OCI-LY3 (cell line): ENCODE results near the gene UGCG.

ENCODE experiments used
- H2AFZ ChIP-seq: fragments of 200-600, 300-600 bp; shearing (Covaris generic); 2 replicates; pipeline ENCODE4 v1.6.0; 2014; ENCODE audit warnings: antibody characterized with exemption, low read depth, low read length
- H3K27ac ChIP-seq: fragments of 200-600, 300-600 bp; sonication (generic); 2 replicates; pipeline ENCODE4 v1.5.1; 2014; ENCODE audit warnings: mild to moderate bottlenecking, low read length, moderate library complexity, mixed read lengths
- H3K27me3 ChIP-seq: fragments of 200-600, 300-600 bp; sonication (generic); 2 replicates; pipeline ENCODE4 v1.6.1; 2014; ENCODE audit warnings: low read depth, low read length, mixed read lengths
- H3K36me3 ChIP-seq: fragments of 200-600, 300-600 bp; sonication (generic); replicated peaks from 2 replicates; pipeline ENCODE3; 2014; ENCODE audit warnings: low read depth, low read length, mixed read lengths
- H3K4me1 ChIP-seq: fragments of 300-600, 200-600 bp; sonication (generic); 2 replicates; pipeline ENCODE4 v1.6.1; 2014; ENCODE audit warnings: low read length, mixed read lengths
- H3K4me2 ChIP-seq: fragments of 200-600, 300-600 bp; sonication (generic); 2 replicates; pipeline ENCODE4 v1.6.1; 2014; ENCODE audit warnings: low read length, mixed read lengths
- H3K4me3 ChIP-seq: fragments of 300-600, 200-600 bp; sonication (generic); 2 replicates; pipeline ENCODE4 v1.5.1; 2014; ENCODE audit warnings: antibody characterized with exemption, mild to moderate bottlenecking, low read length, moderate library complexity
- H3K79me2 ChIP-seq: fragments of 300-600, 200-600 bp; shearing (Covaris generic); 2 replicates; pipeline ENCODE4 v1.6.1; 2014; ENCODE audit warnings: mild to moderate bottlenecking, low read length, mixed read lengths
- H3K9ac ChIP-seq: fragments of 300-600, 200-600 bp; shearing (Covaris generic); 2 replicates; pipeline ENCODE4 v1.6.0; 2014; ENCODE audit warnings: mild to moderate bottlenecking, low read length, moderate library complexity
- H3K9me3 ChIP-seq: fragments of 200-600, 300-600 bp; shearing (Covaris generic); 2 replicates; pipeline ENCODE4 v1.6.1; 2014; ENCODE audit warnings: low read length, mixed read lengths; ENCODE audit not compliant: insufficient read depth
- H4K20me1 ChIP-seq: fragments of 200-600, 300-600 bp; sonication (generic); 2 replicates; pipeline ENCODE4 v1.6.1; 2016; ENCODE audit warnings: low read length, mixed read lengths; ENCODE audit not compliant: insufficient read depth
- CTCF ChIP-seq: fragments of 200-600, 300-600 bp; sonication (generic); IDR thresholded peaks from 2 replicates; pipeline ENCODE4 v1.5.1; 2014; ENCODE audit warnings: antibody characterized with exemption, low read length, low read depth
- EZH2phosphoT487 ChIP-seq: fragments of 200-600 bp; shearing (Covaris generic); IDR thresholded peaks from 2 replicates; pipeline ENCODE4 v1.6.1; 2018; ENCODE audit warnings: antibody characterized with exemption, mixed run types, low read depth

The UGCG gene

GRCh38 chr9:111922324-111923013, 25.9 kb downstream of the UGCG start:
- peaks cover 56% of the 10 kb centered on the region for H4K20me1 ChIP-seq
- H2AFZ ChIP-seq = no peak overlapping the region
- H3K4me2 ChIP-seq = no peak overlapping the region
- H3K27ac ChIP-seq = no peak overlapping the region
- H3K4me3 ChIP-seq = no peak overlapping the region
- peaks cover 41% of the 10 kb centered on the region for H3K36me3 ChIP-seq
- H3K27me3 ChIP-seq = no peaks in the 10 kb centered on the region
- TF ChIP-seq CTCF = no peak
- no peak for TF ChIP-seq EZH2phosphoT487
- H3K79me2 ChIP-seq = peaks cover 71% of the 10 kb centered on the region
- H3K4me1 ChIP-seq = peaks cover 59% of the 10 kb centered on the region
- H3K9ac ChIP-seq = no peak overlapping the region
- no peaks in the 10 kb centered on the region for H3K9me3 ChIP-seq

DNA sequence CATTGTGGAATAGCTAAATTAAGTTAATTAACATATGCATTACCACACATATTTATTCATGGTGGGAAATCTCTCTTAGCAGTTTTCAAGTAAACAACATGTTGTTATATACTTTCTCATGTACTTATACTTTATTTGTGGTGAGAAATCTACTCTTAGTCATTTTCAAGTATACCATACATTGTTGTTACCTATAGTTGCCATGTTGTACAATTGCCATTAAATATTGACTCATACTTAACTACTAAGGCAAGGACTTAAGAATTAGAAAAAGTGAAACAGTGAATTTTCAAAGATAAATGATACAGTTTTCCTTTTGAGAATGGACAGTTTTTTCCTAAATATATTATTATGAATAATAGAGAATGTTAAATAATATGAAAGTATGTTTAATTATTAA, 27.7 kb downstream of the UGCG start:
- Histone ChIP-seq H3K4me3 (no peak overlapping the region), H3K4me2 (peak overlapping the region; percentile 9; the same call in 1 of the 2 replicates), H4K20me1 (peaks cover 55% of the 10 kb centered on the region), H3K4me1 (peaks cover 62% of the 10 kb centered on the region), H3K27me3 (no peaks in the 10 kb centered on the region), H3K36me3 (peaks cover 43% of the 10 kb centered on the region), H3K27ac (no peak overlapping the region), H3K9me3 (no peaks in the 10 kb centered on the region), H3K9ac (no peak overlapping the region), H2AFZ (no peak overlapping the region), H3K79me2 (peaks cover 66% of the 10 kb centered on the region)
- no peak for TF ChIP-seq CTCF

DNA sequence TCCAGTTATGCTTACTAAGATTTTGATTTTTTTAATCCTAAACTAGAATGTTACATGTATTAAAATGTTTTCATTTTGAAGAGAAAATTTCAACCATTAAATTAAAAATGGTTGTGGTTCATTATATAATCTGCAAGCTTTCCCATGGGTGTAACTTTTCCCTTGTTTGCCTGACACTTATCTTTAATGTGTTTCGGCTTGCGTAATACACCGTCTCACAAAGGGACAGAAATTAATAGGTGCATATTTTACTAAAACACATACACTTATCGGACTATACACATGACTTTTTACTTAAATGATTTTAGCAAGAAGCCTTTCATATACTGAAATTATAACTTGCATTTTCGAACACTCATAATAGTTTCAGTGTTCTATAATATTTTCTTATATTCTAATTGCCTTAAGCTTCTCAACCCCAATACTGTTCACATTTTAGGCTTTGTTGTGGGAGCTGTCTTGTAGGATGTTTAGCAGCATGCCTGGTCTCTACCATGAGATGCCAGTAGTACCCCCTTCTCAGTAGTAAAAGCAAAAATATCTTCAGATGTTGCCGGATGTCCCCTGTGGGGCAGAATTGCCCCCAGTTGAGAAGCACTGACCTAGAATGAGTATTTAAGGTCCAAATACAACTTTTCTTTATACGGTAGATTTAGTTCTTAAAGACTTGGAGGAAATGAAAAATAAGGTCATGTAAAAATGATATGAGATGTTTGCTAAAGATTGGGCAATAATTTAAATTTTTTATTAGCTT, 28.6 kb downstream of the UGCG start:
- Histone ChIP-seq H3K4me3 (no peak overlapping the region), H3K27ac (peak overlapping the region; percentile 82), H3K9me3 (no peaks in the 10 kb centered on the region), H3K4me1 (peaks cover 53% of the 10 kb centered on the region), H3K36me3 (peaks cover 45% of the 10 kb centered on the region), H3K27me3 (no peaks in the 10 kb centered on the region), H2AFZ (no peak overlapping the region), H3K4me2 (peak overlapping the region; percentile 45), H3K79me2 (peaks cover 57% of the 10 kb centered on the region), H3K9ac (peak overlapping the region; percentile 27), H4K20me1 (peaks cover 47% of the 10 kb centered on the region)
- TF ChIP-seq CTCF (no peak), EZH2phosphoT487 (no peak)

GRCh38 chr9:111925784-111926183, 29.2 kb downstream of the UGCG start:
- H3K4me2 ChIP-seq = peak overlapping the region; percentile 45
- peaks cover 44% of the 10 kb centered on the region for H4K20me1 ChIP-seq
- H3K4me3 ChIP-seq = no peak overlapping the region
- H3K27me3 ChIP-seq = no peaks in the 10 kb centered on the region
- H3K9me3 ChIP-seq = no peaks in the 10 kb centered on the region
- peaks cover 53% of the 10 kb centered on the region for H3K79me2 ChIP-seq
- H3K27ac ChIP-seq = peak overlapping the region; percentile 82
- H3K36me3 ChIP-seq = peaks cover 46% of the 10 kb centered on the region
- peaks cover 53% of the 10 kb centered on the region for H3K4me1 ChIP-seq
- no peak overlapping the region for H2AFZ ChIP-seq
- H3K9ac ChIP-seq = peak overlapping the region; percentile 27
- TF ChIP-seq EZH2phosphoT487 (no peak), CTCF (no peak)
